ENCODE data around the gene SBF2. TPM values are rescaled to one million over a fixed set of nuclear protein-coding genes. Genes with fewer than 3 reads are reported as not detected.

Gene SBF2
- total and polyA plus RNA-seq, 2 of the 13 experiments (the other 11 are each of a cell fraction or from before 2014, with no cell fraction given): 24.0 to 45.8 TPM

DNA sequence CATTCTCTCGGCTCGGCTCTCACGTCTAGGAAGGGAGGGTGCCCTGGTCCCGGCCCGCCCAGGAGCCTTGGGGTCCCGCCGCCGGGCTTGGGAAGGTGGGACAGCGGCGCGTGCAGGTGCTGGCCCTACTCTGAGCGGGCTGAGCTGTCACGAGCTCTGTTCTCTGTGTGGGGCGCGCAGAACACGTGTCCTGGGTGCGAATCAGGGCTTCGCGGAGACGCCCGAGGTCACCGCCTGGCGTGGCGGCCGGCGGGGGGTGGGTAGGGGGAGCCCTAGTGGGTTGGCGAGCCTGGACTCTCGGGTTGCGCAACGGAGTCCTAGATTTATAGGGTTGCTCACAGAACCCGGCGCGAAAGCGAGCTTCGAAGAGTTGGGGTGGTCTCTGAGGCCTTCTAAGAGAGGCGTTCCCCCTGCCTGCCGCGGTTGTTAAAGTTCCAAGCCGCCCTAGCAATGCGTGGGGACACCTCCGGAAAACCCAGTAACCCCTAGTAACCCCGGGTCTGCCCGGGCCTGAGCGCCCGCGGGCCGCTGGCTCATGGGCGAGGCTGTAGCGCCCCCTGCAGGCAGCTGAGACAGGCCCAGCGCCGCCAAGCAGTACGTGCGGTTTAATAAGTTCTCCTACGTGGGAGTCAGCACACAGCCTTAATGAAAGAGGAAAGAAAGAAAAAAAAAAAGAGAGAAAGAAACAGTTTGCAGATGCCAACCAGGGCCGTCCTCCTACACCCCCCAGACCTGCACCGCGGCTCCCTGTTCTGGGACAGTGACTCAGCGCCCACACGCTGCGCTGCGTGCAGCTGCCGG lies 13.6 kb upstream of the SBF2 start (continued):
- TF ChIP-seq, protein P1, sequence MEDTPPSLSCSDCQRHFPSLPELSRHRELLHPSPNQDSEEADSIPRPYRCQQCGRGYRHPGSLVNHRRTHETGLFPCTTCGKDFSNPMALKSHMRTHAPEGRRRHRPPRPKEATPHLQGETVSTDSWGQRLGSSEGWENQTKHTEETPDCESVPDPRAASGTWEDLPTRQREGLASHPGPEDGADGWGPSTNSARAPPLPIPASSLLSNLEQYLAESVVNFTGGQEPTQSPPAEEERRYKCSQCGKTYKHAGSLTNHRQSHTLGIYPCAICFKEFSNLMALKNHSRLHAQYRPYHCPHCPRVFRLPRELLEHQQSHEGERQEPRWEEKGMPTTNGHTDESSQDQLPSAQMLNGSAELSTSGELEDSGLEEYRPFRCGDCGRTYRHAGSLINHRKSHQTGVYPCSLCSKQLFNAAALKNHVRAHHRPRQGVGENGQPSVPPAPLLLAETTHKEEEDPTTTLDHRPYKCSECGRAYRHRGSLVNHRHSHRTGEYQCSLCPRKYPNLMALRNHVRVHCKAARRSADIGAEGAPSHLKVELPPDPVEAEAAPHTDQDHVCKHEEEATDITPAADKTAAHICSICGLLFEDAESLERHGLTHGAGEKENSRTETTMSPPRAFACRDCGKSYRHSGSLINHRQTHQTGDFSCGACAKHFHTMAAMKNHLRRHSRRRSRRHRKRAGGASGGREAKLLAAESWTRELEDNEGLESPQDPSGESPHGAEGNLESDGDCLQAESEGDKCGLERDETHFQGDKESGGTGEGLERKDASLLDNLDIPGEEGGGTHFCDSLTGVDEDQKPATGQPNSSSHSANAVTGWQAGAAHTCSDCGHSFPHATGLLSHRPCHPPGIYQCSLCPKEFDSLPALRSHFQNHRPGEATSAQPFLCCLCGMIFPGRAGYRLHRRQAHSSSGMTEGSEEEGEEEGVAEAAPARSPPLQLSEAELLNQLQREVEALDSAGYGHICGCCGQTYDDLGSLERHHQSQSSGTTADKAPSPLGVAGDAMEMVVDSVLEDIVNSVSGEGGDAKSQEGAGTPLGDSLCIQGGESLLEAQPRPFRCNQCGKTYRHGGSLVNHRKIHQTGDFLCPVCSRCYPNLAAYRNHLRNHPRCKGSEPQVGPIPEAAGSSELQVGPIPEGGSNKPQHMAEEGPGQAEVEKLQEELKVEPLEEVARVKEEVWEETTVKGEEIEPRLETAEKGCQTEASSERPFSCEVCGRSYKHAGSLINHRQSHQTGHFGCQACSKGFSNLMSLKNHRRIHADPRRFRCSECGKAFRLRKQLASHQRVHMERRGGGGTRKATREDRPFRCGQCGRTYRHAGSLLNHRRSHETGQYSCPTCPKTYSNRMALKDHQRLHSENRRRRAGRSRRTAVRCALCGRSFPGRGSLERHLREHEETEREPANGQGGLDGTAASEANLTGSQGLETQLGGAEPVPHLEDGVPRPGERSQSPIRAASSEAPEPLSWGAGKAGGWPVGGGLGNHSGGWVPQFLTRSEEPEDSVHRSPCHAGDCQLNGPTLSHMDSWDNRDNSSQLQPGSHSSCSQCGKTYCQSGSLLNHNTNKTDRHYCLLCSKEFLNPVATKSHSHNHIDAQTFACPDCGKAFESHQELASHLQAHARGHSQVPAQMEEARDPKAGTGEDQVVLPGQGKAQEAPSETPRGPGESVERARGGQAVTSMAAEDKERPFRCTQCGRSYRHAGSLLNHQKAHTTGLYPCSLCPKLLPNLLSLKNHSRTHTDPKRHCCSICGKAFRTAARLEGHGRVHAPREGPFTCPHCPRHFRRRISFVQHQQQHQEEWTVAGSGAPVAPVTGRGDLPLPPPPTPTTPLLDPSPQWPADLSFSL (CRISPR knock-in tag; IDR thresholded peaks at IDR 0.05): no peak
- TF ChIP-seq, protein P2, sequence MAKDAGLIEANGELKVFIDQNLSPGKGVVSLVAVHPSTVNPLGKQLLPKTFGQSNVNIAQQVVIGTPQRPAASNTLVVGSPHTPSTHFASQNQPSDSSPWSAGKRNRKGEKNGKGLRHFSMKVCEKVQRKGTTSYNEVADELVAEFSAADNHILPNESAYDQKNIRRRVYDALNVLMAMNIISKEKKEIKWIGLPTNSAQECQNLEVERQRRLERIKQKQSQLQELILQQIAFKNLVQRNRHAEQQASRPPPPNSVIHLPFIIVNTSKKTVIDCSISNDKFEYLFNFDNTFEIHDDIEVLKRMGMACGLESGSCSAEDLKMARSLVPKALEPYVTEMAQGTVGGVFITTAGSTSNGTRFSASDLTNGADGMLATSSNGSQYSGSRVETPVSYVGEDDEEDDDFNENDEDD (CRISPR knock-in tag; IDR thresholded peaks at IDR 0.05; ENCODE audit: borderline replicate concordance): peak; percentile 47; the same call in 1 of the 2 replicates
- no peak for TF ChIP-seq ZNF3 (CRISPR knock-in tag; IDR thresholded peaks at IDR 0.05)
- TF ChIP-seq, protein P3, sequence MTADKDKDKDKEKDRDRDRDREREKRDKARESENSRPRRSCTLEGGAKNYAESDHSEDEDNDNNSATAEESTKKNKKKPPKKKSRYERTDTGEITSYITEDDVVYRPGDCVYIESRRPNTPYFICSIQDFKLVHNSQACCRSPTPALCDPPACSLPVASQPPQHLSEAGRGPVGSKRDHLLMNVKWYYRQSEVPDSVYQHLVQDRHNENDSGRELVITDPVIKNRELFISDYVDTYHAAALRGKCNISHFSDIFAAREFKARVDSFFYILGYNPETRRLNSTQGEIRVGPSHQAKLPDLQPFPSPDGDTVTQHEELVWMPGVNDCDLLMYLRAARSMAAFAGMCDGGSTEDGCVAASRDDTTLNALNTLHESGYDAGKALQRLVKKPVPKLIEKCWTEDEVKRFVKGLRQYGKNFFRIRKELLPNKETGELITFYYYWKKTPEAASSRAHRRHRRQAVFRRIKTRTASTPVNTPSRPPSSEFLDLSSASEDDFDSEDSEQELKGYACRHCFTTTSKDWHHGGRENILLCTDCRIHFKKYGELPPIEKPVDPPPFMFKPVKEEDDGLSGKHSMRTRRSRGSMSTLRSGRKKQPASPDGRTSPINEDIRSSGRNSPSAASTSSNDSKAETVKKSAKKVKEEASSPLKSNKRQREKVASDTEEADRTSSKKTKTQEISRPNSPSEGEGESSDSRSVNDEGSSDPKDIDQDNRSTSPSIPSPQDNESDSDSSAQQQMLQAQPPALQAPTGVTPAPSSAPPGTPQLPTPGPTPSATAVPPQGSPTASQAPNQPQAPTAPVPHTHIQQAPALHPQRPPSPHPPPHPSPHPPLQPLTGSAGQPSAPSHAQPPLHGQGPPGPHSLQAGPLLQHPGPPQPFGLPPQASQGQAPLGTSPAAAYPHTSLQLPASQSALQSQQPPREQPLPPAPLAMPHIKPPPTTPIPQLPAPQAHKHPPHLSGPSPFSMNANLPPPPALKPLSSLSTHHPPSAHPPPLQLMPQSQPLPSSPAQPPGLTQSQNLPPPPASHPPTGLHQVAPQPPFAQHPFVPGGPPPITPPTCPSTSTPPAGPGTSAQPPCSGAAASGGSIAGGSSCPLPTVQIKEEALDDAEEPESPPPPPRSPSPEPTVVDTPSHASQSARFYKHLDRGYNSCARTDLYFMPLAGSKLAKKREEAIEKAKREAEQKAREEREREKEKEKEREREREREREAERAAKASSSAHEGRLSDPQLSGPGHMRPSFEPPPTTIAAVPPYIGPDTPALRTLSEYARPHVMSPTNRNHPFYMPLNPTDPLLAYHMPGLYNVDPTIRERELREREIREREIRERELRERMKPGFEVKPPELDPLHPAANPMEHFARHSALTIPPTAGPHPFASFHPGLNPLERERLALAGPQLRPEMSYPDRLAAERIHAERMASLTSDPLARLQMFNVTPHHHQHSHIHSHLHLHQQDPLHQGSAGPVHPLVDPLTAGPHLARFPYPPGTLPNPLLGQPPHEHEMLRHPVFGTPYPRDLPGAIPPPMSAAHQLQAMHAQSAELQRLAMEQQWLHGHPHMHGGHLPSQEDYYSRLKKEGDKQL (CRISPR knock-in tag; IDR thresholded peaks at IDR 0.05; ENCODE audit: low read depth): no peak
- peak; percentile 29; the same call in 1 of the 2 replicates for TF ChIP-seq RFX1 (IDR thresholded peaks at IDR 0.05)
- no peak for TF ChIP-seq CEBPZ (IDR thresholded peaks at IDR 0.05; ENCODE audit: low read length)
- TF ChIP-seq KLF11 (CRISPR knock-in tag; IDR thresholded peaks at IDR 0.05): no peak
- no peak for TF ChIP-seq ZNF543 (CRISPR knock-in tag; IDR thresholded peaks at IDR 0.05)
- TF ChIP-seq ZNF629 (CRISPR knock-in tag; conservative IDR thresholded peaks at IDR 0.05): no peak; the same call in 1 of the 2 replicates
- TF ChIP-seq ZFP1 (CRISPR knock-in tag; IDR thresholded peaks at IDR 0.05): no peak
- no peak for TF ChIP-seq EEA1 (CRISPR knock-in tag; IDR thresholded peaks at IDR 0.05; ENCODE audit: borderline replicate concordance)
- TF ChIP-seq ZNF713 (CRISPR knock-in tag; IDR thresholded peaks at IDR 0.05): no peak
- TF ChIP-seq GPN1 (CRISPR knock-in tag; IDR thresholded peaks at IDR 0.05; ENCODE audit: borderline replicate concordance): no peak
